Naive thymus-derived CD4-positive, alpha-beta T cell (primary cell): Measurements from ENCODE around the gene C9orf50. TPM values are rescaled to one million over a fixed set of nuclear protein-coding genes. Genes with fewer than 3 reads are reported as not detected.

Experiments
- ATAC-seq: fragments of 150-1000 bp; cut with Tn5 transposase; 2 replicates; pipeline ENCODE4 v1.10.0; 2021; ENCODE audit warnings: mild to moderate bottlenecking, moderate library complexity
- CTCF ChIA-PET: fragments of 350-600 bp; sonication (Branson Sonifier 250); formaldehyde crosslinking; loops from one replicate; lab custom pipeline; 2021; ENCODE audit warnings: antibody characterized with exemption; lab: Charles Lee
- POLR2A ChIA-PET: fragments of 350-600 bp; sonication (Branson Sonifier 250); formaldehyde crosslinking; loops from one replicate; lab custom pipeline; 2021; ENCODE audit warnings: antibody characterized with exemption, inconsistent platforms; lab: Charles Lee
- DNase-seq, 9 donors: peaks; one replicate each; pipeline versions ENCODE4 v3.0.0 to v3.0.0-alpha.2; 2020 to 2022; ENCODE audit warnings: mixed read lengths in 1 of 9
- H3K27ac ChIP-seq: one replicate; pipeline ENCODE4 v1.7.0; 2013; ENCODE audit warnings: mild to moderate bottlenecking, low read depth, low read length, moderate library complexity
- H3K27me3 ChIP-seq, 2 donors: one replicate each; pipeline ENCODE4 v1.7.0; 2013; ENCODE audit warnings: low read length in 2 of 2, mild to moderate bottlenecking in 2 of 2, moderate library complexity in 2 of 2; ENCODE audit not compliant: control insufficient read depth in 2 of 2, insufficient read depth in 2 of 2
- H3K36me3 ChIP-seq, 3 experiments: 1 replicate in 2 of 3; 2 replicates in 1 of 3; pipeline ENCODE4 v1.7.0; 2013; ENCODE audit warnings: low read length in 3 of 3, mild to moderate bottlenecking in 3 of 3, moderate library complexity in 1 of 3; ENCODE audit not compliant: insufficient read depth in 3 of 3, control insufficient read depth in 2 of 3
- H3K4me1 ChIP-seq, 2 donors: one replicate each; pipeline ENCODE4 v1.7.0; 2013; ENCODE audit warnings: low read length in 2 of 2, mild to moderate bottlenecking in 2 of 2, moderate library complexity in 1 of 2; ENCODE audit not compliant: control insufficient read depth in 2 of 2, insufficient read depth in 2 of 2
- H3K4me3 ChIP-seq: 2 replicates; pipeline ENCODE4 v1.7.0; 2013; ENCODE audit warnings: mild to moderate bottlenecking, low read length
- H3K9me3 ChIP-seq, 3 experiments: 1 replicate in 2 of 3; 2 replicates in 1 of 3; pipeline ENCODE4 v1.7.0; 2013; ENCODE audit warnings: low read length in 3 of 3; ENCODE audit not compliant: control insufficient read depth in 2 of 3
- H3K27ac Mint-ChIP-seq, 9 donors: one replicate each; pipeline ENCODE4 v1.8.0; 2020 to 2022; ENCODE audit warnings: mixed read lengths in 9 of 9, mild to moderate bottlenecking in 8 of 9, moderate library complexity in 5 of 9, inconsistent platforms in 2 of 9
- H3K27me3 Mint-ChIP-seq, 5 donors: one replicate each; pipeline ENCODE4 v1.8.0; 2021 to 2022; ENCODE audit warnings: mixed read lengths in 5 of 5, mild to moderate bottlenecking in 1 of 5
- H3K36me3 Mint-ChIP-seq, 5 donors: one replicate each; pipeline ENCODE4 v1.8.0; 2020 to 2022; ENCODE audit warnings: mixed read lengths in 5 of 5, mild to moderate bottlenecking in 3 of 5, inconsistent platforms in 1 of 5
- H3K4me1 Mint-ChIP-seq, 7 donors: one replicate each; pipeline ENCODE4 v1.8.0; 2020 to 2022; ENCODE audit warnings: mixed read lengths in 7 of 7, mild to moderate bottlenecking in 3 of 7, inconsistent platforms in 1 of 7
- H3K4me3 Mint-ChIP-seq, 10 donors: one replicate each; pipeline ENCODE4 v1.8.0; 2020 to 2022; ENCODE audit warnings: mild to moderate bottlenecking in 10 of 10, mixed read lengths in 10 of 10, moderate library complexity in 6 of 10, inconsistent platforms in 2 of 10
- H3K9me3 Mint-ChIP-seq, 11 donors: one replicate each; pipeline ENCODE4 v1.8.0; 2020 to 2022; ENCODE audit warnings: mixed read lengths in 11 of 11, mild to moderate bottlenecking in 4 of 11, inconsistent platforms in 1 of 11, moderate library complexity in 1 of 11
- intact Hi-C, 2 donors: fragments of 100-400 bp; cut with micrococcal nuclease; formaldehyde crosslinking; loops; one replicate each; pipeline ENCODE4 v1.15.1; 2023
- polyA plus RNA-seq, 2 donors: library from polyadenylated mRNA; unstranded; fragments of 300-500 nt; fragmentation: Illumina TruSeq; gene quantifications; one replicate each; pipeline ENCODE4 v1.2.3, GENCODE V29; 2021
- total RNA-seq, 6 experiments: library from RNA in 5 of 6; stranded (reverse) in 5 of 6; gene quantifications; 1 replicate in 5 of 6; 2 replicates in 1 of 6; pipeline ENCODE4 v1.2.3 and lab custom pipeline; 2021 to 2026

Gene C9orf50
- total and polyA plus RNA-seq, 7 experiments from 2014 or later, result not detected

DNA sequence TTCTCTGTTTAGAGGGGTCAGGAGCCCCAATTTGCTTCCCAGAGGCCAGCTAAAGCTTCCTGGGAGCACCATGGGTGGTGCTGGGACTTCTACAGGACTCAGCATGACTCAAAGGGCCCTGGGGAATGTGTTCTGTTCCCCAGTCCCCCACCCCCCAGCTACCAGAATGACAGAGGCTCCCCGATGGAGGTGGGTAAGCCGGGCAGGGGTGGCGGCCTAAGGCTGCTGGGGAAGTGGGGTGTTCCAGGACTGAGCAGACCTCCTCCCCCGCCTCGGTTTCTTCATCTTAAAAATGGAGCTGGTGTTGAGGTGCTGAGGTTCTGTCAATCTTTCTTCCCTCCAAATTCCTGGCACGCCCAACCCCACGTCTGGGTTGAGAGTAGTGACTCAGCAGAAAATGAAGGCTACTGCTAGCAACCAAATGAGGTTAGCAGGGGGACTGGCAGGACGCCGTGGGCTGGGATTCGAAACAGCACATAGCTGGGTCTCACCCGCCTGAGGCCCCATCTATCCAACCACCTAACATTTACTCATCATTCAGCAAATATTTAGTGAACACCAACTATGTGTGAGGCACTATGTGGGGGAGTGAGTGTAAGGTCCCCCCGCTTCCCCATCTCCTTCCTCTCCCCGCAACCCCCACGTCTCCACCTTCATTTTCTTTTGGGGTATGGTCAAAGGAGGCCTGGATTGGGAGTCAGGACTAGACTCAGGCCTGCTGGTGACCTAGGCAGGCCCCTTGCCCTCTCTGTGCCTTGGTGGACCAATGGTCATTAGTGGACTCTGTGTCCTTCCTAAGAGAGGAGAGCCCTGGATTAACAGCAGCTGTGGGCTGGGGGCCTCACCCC, 50.2 kb downstream of the C9orf50 start:
- ChIA-PET POLR2A (no interaction called here), CTCF (interaction anchor here (0.6 kb wide), 1 partner anchor 404 kb away, joined by 4 read pairs; no protein-coding TSS in a partner anchor)
- Mint-ChIP-seq H3K27me3 (peaks cover 14 to 30% (median 26%) of the 10 kb centered on the region in 5 donors), H3K27ac (peak overlapping the region in 1 of 9 donors; percentile 48), H3K36me3 (peaks cover 0 to 6% (median 0%) of the 10 kb centered on the region in 5 donors), H3K4me1 (peaks cover 11 to 28% (median 14%) of the 10 kb centered on the region in 7 donors), H3K4me3 (peak overlapping the region in 3 of 10 donors; percentile 18 to 85 (median 50)), H3K9me3 (peaks cover 0 to 6% (median 0%) of the 10 kb centered on the region in 11 donors)
- no peaks in the 10 kb centered on the region for H3K36me3 ChIP-seq
- intact Hi-C loops, result no loop called here
- no peak for DNase-seq
- no peak for ATAC-seq
- peaks cover 3 to 8% of the 10 kb centered on the region in 2 donors for H3K4me1 ChIP-seq
- H3K9me3 ChIP-seq, result no peaks in the 10 kb centered on the region
- no peak overlapping the region for H3K4me3 ChIP-seq
- no peak overlapping the region for H3K27ac ChIP-seq
- H3K27me3 ChIP-seq, result peaks cover 0 to 8% of the 10 kb centered on the region in 2 donors

DNA sequence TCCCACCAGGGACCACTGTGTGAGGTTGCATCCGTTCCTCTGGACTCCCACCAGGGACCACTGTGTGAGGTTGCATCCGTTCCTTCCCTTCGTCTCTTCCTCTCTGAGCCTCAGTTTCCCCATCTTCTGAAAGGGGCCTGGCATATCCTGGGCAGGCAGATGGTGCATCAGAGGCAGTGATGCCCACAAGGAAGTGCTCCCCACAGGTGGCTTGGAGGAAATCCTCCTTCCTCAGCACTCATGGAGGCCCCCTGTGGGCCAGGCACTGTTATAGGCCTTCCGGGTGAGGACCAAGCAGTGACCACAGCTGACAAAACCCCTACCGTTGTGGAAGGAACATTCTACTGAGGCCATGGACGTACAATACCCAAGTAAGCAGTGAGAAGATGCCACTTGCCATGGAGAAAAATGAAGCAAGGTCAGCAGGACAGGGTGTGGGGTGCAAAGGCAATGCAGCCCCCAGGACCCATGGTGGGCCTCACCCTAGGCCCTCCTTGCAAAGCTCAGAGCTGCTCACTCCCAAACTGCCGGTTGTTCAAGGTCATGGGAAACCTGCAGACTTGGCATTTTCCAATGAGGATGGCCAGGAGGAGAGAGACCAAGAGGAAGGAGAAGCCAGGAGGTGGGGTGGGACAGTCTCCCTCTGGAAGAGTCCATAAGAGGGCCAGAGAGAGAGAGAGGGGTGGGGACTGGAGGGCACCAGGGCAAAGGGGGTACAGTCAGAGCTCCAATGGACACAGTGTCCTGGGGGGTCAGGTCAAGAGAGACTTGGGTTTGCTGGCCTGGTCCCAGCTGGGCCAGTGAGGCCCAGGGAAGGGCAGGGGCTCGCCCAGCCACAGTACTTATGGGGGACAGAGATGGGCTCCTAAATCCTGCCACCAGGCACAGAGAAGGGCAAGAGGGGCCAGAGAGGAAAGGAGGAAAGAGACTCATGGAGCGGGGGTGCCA, 51.1 kb downstream of the C9orf50 start:
- Histone ChIP-seq H3K4me3 (peak overlapping the region; percentile 17), H3K9me3 (no peaks in the 10 kb centered on the region), H3K36me3 (no peaks in the 10 kb centered on the region), H3K27ac (no peak overlapping the region), H3K27me3 (peaks cover 0 to 8% of the 10 kb centered on the region in 2 donors), H3K4me1 (peaks cover 3 to 8% of the 10 kb centered on the region in 2 donors)
- Mint-ChIP-seq H3K27me3 (peaks cover 14 to 30% (median 26%) of the 10 kb centered on the region in 5 donors), H3K4me3 (peak overlapping the region; percentile 67 to 87 (median 80)), H3K36me3 (peaks cover 0 to 6% (median 0%) of the 10 kb centered on the region in 5 donors), H3K27ac (peak overlapping the region in 3 of 9 donors; percentile 36 to 58 (median 40)), H3K9me3 (peaks cover 0 to 6% (median 0%) of the 10 kb centered on the region in 11 donors), H3K4me1 (peaks cover 11 to 23% (median 14%) of the 10 kb centered on the region in 7 donors)
- DNase-seq (no peak), ATAC-seq (peak; percentile 53)
- CTCF ChIA-PET, result interaction anchor here (0.8 kb wide), 1 partner anchor 18 kb away, joined by 4 read pairs; no protein-coding TSS in a partner anchor
- intact Hi-C loops, result loop anchor here (1.0 to 5.0 kb wide), 4 partner anchors 38 to 249 kb away; no protein-coding TSS in a partner anchor
- POLR2A ChIA-PET, result interaction anchor here (1.4 kb wide), 1 partner anchor 186 kb away, joined by 4 read pairs; no protein-coding TSS in a partner anchor

DNA sequence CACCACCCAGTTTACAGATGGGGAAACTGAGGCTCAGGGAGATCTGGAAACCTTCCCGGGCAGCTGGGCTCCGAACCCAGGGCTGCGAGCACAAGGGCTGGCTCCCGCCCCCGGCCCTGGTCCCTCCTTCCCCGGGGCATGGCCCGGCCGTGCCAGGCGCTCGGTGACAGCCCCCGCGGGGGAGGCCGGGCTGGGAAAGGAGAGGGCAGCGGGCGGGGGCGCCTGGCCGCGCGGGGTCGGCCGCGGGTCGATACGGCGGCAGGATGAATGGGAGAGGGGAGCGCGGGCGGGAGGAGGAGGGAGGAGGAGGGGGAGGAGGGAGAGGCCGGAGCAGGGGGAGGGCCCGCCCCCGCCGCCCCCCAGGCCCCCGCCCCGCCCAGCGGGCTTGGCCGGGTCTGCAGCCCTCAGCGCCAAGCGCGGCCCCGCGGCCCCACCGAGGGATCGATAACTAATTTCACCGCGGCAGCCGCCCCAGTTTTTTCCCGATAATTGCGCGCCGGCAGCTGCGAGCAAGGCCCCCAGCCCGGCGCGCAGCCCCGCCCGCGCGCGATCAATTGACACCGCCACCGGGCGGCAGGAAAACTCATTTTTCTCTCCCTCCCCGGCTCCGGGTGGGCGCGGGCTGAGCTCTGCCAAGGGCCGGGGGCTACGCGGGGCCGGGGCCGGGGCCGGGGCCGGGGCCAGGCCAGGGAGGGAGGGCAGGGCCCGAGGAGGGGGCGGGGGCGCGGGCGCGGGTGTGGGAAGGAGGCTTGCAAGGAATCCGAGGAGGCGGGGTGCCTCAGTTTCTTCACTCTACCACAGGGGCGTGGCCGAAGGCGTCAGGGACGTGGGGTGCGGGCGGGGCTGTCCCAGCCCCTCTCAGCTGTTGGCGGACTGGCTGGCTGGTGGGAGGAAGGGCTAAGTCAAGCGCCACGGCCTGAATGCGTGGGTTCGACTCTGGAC, 52.1 kb downstream of the C9orf50 start:
- ATAC-seq, result no peak
- POLR2A ChIA-PET, result interaction anchor here (1.4 kb wide), 1 partner anchor 185 kb away, joined by 4 read pairs; no protein-coding TSS in a partner anchor
- H3K9me3 Mint-ChIP-seq, result peaks cover 0 to 3% (median 0%) of the 10 kb centered on the region in 11 donors
- Histone ChIP-seq H3K27ac (no peak overlapping the region), H3K4me1 (peaks cover 3 to 8% of the 10 kb centered on the region in 2 donors), H3K27me3 (peaks cover 0 to 8% of the 10 kb centered on the region in 2 donors), H3K4me3 (peak overlapping the region; percentile 17), H3K9me3 (no peaks in the 10 kb centered on the region), H3K36me3 (no peaks in the 10 kb centered on the region)
- H3K4me1 Mint-ChIP-seq, result peaks cover 11 to 23% (median 14%) of the 10 kb centered on the region in 7 donors
- peaks cover 0 to 4% (median 0%) of the 10 kb centered on the region in 5 donors for H3K36me3 Mint-ChIP-seq
- H3K27me3 Mint-ChIP-seq, result peaks cover 14 to 33% (median 26%) of the 10 kb centered on the region in 5 donors
- H3K4me3 Mint-ChIP-seq, result peak overlapping the region; percentile 67 to 86 (median 77)
- DNase-seq, result peak in 2 of 9 donors; percentile 13 to 36
- peak overlapping the region in 2 of 9 donors; percentile 55 to 68 for H3K27ac Mint-ChIP-seq
- CTCF ChIA-PET, result interaction anchor here (0.8 kb wide), 1 partner anchor 17 kb away, joined by 4 read pairs; no protein-coding TSS in a partner anchor
- intact Hi-C loops, result loop anchor here (1.0 to 5.0 kb wide), 4 partner anchors 38 to 249 kb away; no protein-coding TSS in a partner anchor

DNA sequence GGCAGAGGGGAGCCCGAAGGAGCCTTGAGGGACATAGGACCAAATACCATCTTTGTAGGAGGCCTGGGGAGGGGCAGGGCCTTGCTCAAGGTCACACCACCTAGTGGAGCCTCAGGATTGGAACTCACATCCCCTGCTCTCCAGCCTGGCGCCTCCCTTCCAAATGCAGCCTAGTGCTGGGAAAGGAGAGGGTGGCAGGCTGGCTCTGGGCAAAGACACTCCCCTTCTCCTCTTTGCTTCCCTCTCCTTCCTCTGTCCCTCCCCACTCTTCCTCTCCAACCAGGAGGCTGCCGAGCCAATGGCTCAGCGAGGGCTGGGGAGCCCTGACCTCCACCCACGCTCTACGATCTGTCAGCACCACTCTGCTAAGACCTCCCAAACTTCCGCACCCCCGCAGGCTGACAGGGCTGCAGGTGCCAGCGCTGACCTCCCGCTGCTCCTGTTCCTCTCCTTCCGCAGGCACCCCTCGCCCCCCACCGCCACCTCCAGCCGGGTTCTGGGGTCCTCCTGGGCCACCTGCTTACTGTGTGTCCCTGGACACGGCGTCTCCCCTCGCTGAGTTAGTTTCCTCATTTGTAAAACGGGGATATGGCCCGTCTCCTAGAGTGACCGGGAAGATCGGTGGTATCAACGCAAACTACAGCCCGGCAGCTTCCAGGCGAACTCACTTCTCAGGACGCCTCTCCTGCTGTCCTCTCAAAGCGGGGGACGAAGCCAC, 52.9 kb downstream of the C9orf50 start:
- ChIA-PET POLR2A (interaction anchor here (1.4 kb wide), 1 partner anchor 185 kb away, joined by 4 read pairs; no protein-coding TSS in a partner anchor), CTCF (no interaction called here)
- peaks cover 11 to 23% (median 14%) of the 10 kb centered on the region in 7 donors for H3K4me1 Mint-ChIP-seq
- Histone ChIP-seq H3K27me3 (peaks cover 0 to 8% of the 10 kb centered on the region in 2 donors), H3K36me3 (no peaks in the 10 kb centered on the region), H3K9me3 (no peaks in the 10 kb centered on the region), H3K4me1 (peaks cover 3 to 8% of the 10 kb centered on the region in 2 donors), H3K27ac (no peak overlapping the region), H3K4me3 (no peak overlapping the region)
- no peaks in the 10 kb centered on the region for H3K36me3 Mint-ChIP-seq
- DNase-seq (no peak), ATAC-seq (peak; percentile 24)
- peak overlapping the region in 2 of 9 donors; percentile 55 to 68 for H3K27ac Mint-ChIP-seq
- intact Hi-C loops, result loop anchor here (5.0 kb wide), 2 partner anchors 39 to 71 kb away; no protein-coding TSS in a partner anchor
- H3K27me3 Mint-ChIP-seq, result peaks cover 14 to 33% (median 26%) of the 10 kb centered on the region in 5 donors
- peak overlapping the region; percentile 67 to 79 (median 72) for H3K4me3 Mint-ChIP-seq
- H3K9me3 Mint-ChIP-seq, result peaks cover 0 to 1% (median 0%) of the 10 kb centered on the region in 11 donors

DNA sequence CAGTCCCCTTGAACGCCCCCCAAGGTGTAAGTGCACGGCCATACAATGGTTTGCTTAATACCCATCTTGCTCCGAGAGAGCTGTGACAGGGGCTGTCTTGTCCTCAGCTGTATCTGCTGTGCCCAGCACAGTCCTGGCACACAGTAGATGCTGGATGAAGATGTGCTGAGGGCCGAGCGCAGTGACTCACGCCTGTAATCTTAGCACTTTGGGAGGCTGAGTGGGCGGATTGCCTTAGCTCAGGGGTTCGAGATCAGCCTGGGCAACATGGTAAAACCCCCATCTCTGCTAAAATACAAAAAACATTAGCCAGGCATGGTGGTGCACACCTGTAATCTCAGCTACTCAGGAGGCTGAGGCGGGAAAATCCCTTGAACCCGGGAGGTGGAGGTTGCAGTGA, 53.6 kb downstream of the C9orf50 start:
- H3K27me3 Mint-ChIP-seq, result peaks cover 14 to 36% (median 26%) of the 10 kb centered on the region in 5 donors
- DNase-seq, result no peak
- ChIA-PET POLR2A (no interaction called here), CTCF (interaction anchor here (0.7 kb wide), 1 partner anchor 14 kb away, joined by 3 read pairs; no protein-coding TSS in a partner anchor)
- Histone ChIP-seq H3K4me1 (peaks cover 3 to 8% of the 10 kb centered on the region in 2 donors), H3K4me3 (no peak overlapping the region), H3K9me3 (no peaks in the 10 kb centered on the region), H3K36me3 (no peaks in the 10 kb centered on the region), H3K27me3 (peaks cover 0 to 8% of the 10 kb centered on the region in 2 donors), H3K27ac (no peak overlapping the region)
- peaks cover 0 to 1% (median 0%) of the 10 kb centered on the region in 11 donors for H3K9me3 Mint-ChIP-seq
- H3K4me1 Mint-ChIP-seq, result peaks cover 11 to 23% (median 14%) of the 10 kb centered on the region in 7 donors
- intact Hi-C loops, result loop anchor here (5.0 kb wide), 2 partner anchors 40 to 70 kb away; no protein-coding TSS in a partner anchor
- H3K4me3 Mint-ChIP-seq, result peak overlapping the region in 2 of 10 donors; percentile 47 to 76
- no peaks in the 10 kb centered on the region for H3K36me3 Mint-ChIP-seq
- no peak overlapping the region for H3K27ac Mint-ChIP-seq
- no peak for ATAC-seq
